Muscle of leg (tissue), 11 donors: ENCODE data around the gene TMX2. TPM values are rescaled to one million over a fixed set of nuclear protein-coding genes. Genes with fewer than 3 reads are reported as not detected.
"Not testable (repeated sequence)": the region's sequence is repeated elsewhere in the genome, so short reads cannot be mapped to it uniquely, and the experiment has no call there.

ENCODE experiments used
- DNase-seq: peaks from one replicate; pipeline ENCODE4 v3.0.0; 2013
- H3K27ac ChIP-seq: one replicate; pipeline ENCODE4 v1.5.1; 2013; ENCODE audit warnings: mild to moderate bottlenecking, low read length, control low read depth
- H3K27me3 ChIP-seq: one replicate; pipeline ENCODE4 v1.6.1; 2013; ENCODE audit warnings: low read length; ENCODE audit not compliant: control insufficient read depth, insufficient read depth
- H3K36me3 ChIP-seq: one replicate; pipeline ENCODE4 v1.6.1; 2013; ENCODE audit warnings: low read length; ENCODE audit not compliant: control insufficient read depth, insufficient read depth
- H3K4me1 ChIP-seq: one replicate; pipeline ENCODE4 v1.6.1; 2013; ENCODE audit warnings: low read length; ENCODE audit not compliant: control insufficient read depth, insufficient read depth
- H3K4me3 ChIP-seq: one replicate; pipeline ENCODE4 v1.5.1; 2013; ENCODE audit warnings: low read length, control low read depth
- H3K9me3 ChIP-seq: replicated peaks from 2 replicates; pipeline ENCODE4 v1.6.1; 2013; ENCODE audit warnings: low read depth, low read length; ENCODE audit not compliant: control insufficient read depth
- WGBS: methylation state at CpG from one replicate; pipeline ENCODE4 v1.1.5; 2013; ENCODE audit warnings: missing lambda C conversion rate; ENCODE audit not compliant: insufficient coverage; 5-methylcytosine and 5-hydroxymethylcytosine counted together
- polyA plus RNA-seq, 8 donors: library from polyadenylated mRNA; unstranded; fragments of 120-200 nt; gene quantifications; one replicate each; pipeline versions ENCODE4 v1.2.1 to v1.2.3, GENCODE V29; 2013; ENCODE audit warnings: inconsistent platforms in 1 of 8, low replicate concordance in 1 of 8; ENCODE audit not compliant: insufficient read length in 8 of 8, insufficient read depth in 1 of 8
- total RNA-seq: library from RNA; stranded (reverse); fragments of 120-200 nt; gene quantifications from one replicate; pipeline ENCODE4 v1.2.4, GENCODE V29; 2013

The TMX2 gene
- total and polyA plus RNA-seq, 9 donors: 45.8 to 55.3 (median 53.7) TPM

DNA sequence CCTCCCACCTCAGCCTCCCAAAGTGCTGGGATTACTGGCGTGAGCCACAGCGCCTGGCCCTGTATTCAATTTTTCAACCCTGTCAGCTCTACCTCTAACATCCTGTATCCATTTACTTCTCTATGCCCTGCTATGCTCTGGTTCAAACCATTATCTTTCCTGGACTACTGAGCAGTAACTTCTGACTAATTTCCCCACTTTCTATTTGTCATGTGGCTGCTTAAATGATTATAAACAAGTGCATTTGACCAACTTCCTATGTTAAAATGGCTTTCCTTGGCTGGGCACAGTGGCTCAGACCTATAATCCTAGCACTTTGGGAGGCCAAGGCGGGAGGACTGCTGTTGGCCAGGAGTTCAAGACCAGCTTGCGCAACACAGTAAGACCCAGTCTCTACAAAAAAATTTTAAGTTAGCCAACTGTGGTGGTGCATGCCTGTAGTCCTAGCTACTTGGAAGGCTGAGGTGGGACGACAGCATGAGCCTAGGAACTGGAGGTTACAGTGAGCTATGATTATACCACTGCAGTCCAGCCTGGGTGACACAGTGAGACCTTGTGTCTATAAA, 2.5 kb upstream of the TMX2 start:
- DNase-seq: no peak
- no peaks in the 10 kb centered on the region for H3K27me3 ChIP-seq
- H3K9me3 ChIP-seq: no peaks in the 10 kb centered on the region
- WGBS: 91% methylated on average over 4 of the region's 5 CpGs
- no peak overlapping the region for H3K27ac ChIP-seq
- peaks cover 16% of the 10 kb centered on the region for H3K4me1 ChIP-seq
- peaks cover 6% of the 10 kb centered on the region for H3K36me3 ChIP-seq
- no peak overlapping the region for H3K4me3 ChIP-seq

DNA sequence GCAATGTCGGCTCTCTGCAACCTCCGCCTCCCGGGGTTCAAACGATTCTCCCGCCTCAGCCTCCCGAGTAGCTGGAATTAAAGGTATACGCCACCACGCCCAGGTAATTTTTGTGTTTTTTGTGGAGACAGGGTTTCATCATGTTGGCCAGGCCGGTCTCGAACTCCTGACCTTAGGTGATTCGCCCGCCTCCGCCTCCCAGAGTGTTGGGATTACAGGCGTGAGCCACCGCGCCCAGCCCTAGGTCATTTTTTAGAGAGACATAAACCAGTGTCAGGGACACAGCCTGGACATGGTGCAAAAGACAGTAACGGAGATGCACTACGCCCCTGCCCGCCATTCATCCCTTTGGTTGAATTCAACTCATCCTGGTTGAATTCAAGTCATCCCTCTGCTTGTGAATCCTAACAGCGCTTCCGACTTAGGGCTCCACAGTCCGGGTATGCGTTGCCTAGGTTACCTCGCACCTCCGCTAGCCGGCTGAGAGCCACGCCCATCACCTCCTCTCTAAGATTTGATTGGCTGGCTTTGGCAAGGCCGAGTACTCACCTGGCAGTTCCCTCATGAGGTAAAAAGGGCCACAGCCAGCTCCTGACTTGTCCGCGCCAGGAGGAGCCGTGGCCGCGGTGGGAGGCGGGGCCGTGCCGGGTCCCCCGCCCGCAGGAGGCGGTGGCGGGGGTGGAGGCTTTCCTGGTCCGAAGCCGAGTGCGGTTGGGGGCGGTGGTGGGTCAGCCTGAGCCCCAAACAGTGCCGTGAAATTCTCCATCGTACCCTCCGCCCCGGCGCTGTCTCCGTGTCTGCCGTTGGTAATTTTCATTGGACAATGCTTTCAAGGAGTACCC, 758 bp upstream of the TMX2 start, which contains the start of gene MED19:
Gene MED19, minus strand, starts transcription at position 802 of the 842 bp plus-strand sequence. Its CDS starts 36 bp downstream, at position 766.
- H3K4me3 ChIP-seq: peak within 1 kb of the TSS; percentile 96
- peaks cover 4% of the 10 kb centered on the region for H3K36me3 ChIP-seq
- 9% methylated on average over 49 of the region's 51 CpGs for WGBS
- DNase-seq: no peak
- peaks cover 16% of the 10 kb centered on the region for H3K4me1 ChIP-seq
- H3K27me3 ChIP-seq: no peaks in the 10 kb centered on the region
- no peaks in the 10 kb centered on the region for H3K9me3 ChIP-seq
- H3K27ac ChIP-seq: peak within 1 kb of the TSS; percentile 85

DNA sequence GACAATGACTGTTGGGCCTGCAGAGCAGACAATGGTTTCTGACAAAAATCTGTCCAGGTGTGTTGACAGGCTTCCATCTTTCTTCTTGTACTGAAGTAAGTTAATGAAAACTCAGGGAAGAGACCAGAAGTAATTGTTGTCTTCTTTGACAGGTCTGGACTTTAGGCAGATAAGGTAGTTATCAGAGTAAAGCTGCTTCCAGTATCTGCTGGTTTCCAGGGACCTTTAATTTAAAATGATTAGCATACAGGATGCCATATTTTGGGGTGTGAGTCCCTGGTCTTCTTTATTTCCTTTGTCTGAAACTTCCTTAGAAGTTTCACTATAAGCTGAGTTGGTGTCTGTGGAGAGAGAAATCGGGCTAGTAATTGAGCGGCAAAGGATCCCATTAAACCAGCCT, 1.4 kb downstream of the TMX2 start:
- Histone ChIP-seq H3K36me3 (peaks cover 12% of the 10 kb centered on the region), H3K27me3 (no peaks in the 10 kb centered on the region), H3K4me1 (peaks cover 16% of the 10 kb centered on the region), H3K9me3 (no peaks in the 10 kb centered on the region), H3K4me3 (peak overlapping the region; percentile 96), H3K27ac (no peak overlapping the region)
- no CpG with 5 or more reads among the region's 2 CpGs for WGBS
- no peak for DNase-seq

DNA sequence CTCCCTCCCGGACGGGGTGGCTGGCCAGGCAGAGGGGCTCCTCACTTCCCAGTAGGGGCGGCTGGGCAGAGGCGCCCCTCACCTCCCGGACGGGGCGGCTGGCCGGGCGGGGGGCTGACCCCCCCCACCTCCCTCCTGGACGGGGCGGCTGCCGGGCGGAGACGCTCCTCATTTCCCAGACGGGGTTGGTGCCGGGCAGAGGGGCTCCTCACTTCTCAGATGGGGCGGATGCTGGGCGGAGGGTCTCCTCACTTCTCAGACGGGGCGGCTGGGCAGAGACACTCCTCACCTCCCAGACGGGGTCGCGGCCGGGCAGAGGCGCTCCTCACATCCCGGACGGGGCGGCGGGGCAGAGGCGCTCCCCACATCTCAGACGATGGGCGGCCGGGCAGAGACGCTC, 4.3 kb downstream of the TMX2 start:
- peaks cover 23% of the 10 kb centered on the region for H3K36me3 ChIP-seq
- WGBS: 100% methylated on average over 3 of the region's 34 CpGs
- H3K4me1 ChIP-seq: peaks cover 11% of the 10 kb centered on the region
- not testable (repeated sequence) for DNase-seq, H3K27ac ChIP-seq, H3K4me3 ChIP-seq, H3K9me3 ChIP-seq, H3K27me3 ChIP-seq

DNA sequence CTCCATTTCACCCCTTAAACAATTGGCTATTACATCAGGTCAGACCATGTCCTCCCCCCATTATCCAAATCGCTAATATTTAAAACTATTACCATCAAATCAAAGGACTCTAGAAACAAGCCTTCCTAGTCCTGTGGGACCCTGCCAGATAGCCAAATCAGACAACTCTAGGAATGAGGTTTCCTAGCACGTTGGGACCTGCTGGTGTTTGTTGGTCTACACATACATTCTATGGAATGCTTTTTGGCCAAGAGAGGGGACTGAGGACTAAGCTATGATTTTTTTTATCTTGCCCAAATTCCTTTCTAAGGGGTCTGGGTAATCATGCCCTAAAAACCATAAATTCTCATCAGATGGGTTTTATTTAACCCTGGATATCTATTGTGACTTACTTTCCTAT, 14.8 kb downstream of the TMX2 start:
- Histone ChIP-seq H3K27me3 (no peaks in the 10 kb centered on the region), H3K9me3 (no peaks in the 10 kb centered on the region), H3K36me3 (peaks cover 6% of the 10 kb centered on the region), H3K4me1 (no peaks in the 10 kb centered on the region), H3K27ac (no peak overlapping the region), H3K4me3 (no peak overlapping the region)
- DNase-seq: no peak
- no CpG with 5 or more reads among the region's 2 CpGs for WGBS

DNA sequence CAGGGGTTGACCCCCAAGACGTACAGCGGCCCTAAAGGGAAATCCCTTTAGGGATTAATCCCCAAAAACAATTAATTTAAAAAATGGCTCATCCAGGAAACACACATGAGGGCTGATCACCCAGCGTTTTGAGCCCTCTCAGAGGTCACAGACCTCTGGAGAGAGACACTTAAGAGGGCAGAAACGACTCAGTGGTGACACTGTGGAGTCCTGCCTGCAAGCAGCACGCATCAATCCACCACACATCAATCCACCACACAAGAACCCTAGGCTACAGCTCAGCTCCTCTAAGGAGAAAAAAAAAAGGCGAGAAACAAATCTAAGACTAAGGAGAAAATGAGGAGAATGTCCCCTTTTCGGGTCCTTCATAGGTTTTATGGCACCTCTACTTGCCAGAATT, 16.4 kb downstream of the TMX2 start:
- no peak for DNase-seq
- peaks cover 3% of the 10 kb centered on the region for H3K36me3 ChIP-seq
- no peak overlapping the region for H3K4me3 ChIP-seq
- WGBS: 53% methylated on average over 2 of the region's 7 CpGs
- no peaks in the 10 kb centered on the region for H3K9me3 ChIP-seq
- no peaks in the 10 kb centered on the region for H3K4me1 ChIP-seq
- no peaks in the 10 kb centered on the region for H3K27me3 ChIP-seq
- H3K27ac ChIP-seq: no peak overlapping the region

DNA sequence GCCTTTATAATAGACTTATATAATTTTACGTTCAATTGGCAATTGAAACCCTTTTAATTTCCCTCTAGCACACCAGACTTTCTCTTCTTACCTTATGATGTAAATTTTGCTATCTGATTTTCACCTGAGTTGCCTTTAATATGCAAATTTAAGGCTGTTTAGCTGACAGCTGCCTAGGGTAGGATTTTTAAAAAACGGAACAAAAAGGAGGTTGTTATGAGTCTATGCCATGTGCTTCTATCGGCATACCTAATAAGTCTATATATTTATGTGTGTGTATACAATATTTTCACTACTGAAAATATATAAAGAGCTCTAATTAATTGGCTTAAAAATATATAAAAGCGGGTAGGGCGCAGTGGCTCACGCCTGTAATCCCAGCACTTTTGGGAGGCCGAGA, 17.1 kb downstream of the TMX2 start:
- peaks cover 3% of the 10 kb centered on the region for H3K36me3 ChIP-seq
- no peaks in the 10 kb centered on the region for H3K9me3 ChIP-seq
- no peak for DNase-seq
- no peak overlapping the region for H3K4me3 ChIP-seq
- no peak overlapping the region for H3K27ac ChIP-seq
- no peaks in the 10 kb centered on the region for H3K4me1 ChIP-seq
- no peaks in the 10 kb centered on the region for H3K27me3 ChIP-seq
- WGBS: no CpG with 5 or more reads among the region's 7 CpGs

DNA sequence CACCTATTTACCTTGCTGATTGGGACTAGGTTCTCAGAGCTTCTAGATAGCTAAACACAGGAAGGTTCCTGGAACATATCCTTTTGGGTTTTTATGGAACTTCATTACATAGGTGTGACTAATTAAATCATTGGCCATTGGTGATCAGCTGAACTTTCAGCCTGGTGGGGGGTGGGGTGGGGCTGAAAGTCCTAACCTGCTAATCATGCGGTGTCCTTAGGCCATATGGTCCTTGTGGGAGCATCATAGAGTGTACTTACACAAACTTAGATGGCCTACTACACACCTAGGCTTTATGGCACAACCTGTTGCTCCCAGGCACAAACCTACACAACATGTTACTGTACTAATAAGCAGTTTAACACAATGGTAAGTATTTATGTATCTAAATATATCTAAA, 20.3 kb downstream of the TMX2 start:
- Histone ChIP-seq H3K4me1 (no peaks in the 10 kb centered on the region), H3K27ac (no peak overlapping the region)
- no CpG with 5 or more reads among the region's 1 CpG for WGBS

DNA sequence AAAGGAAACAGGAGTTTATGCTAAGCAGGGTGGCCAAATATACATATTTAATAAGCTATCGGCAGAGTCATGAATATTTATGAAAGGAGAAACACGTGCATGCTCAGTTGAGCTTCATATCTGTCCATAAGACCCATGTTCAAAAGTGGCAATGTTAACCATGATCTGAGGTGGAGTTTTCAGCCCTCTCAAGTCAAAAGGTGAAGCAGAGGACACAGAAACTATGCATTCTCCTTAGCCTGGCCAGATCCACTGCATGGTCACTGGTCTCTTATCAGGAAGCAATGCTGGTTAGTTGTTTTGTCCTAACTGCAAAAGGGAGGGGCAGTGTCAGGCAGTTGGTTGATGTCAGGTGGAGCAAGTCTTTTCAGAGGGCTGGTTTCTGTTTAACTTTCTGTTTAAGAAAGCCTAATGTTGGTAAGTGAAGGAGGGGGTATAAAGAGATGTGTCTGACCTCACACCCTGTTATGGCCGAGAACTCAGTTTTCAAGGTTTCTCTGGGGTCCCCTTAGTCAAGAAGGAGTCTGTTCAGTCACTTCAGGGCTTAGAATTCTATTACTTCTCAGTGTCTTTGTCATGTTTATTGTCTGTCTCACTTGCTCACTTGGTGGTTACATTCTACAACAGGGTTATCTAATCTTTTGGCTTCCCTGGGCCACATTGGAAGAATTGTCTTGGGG, 23.4 kb downstream of the TMX2 start:
- no peaks in the 10 kb centered on the region for H3K9me3 ChIP-seq
- peaks cover 3% of the 10 kb centered on the region for H3K4me1 ChIP-seq
- H3K4me3 ChIP-seq: no peak overlapping the region
- H3K27me3 ChIP-seq: no peaks in the 10 kb centered on the region
- no peak for DNase-seq
- WGBS: no CpG with 5 or more reads among the region's 3 CpGs
- no peak overlapping the region for H3K27ac ChIP-seq
- H3K36me3 ChIP-seq: peaks cover 28% of the 10 kb centered on the region

More for the DNA sequence above, 20.3 kb downstream of the TMX2 start:
- no peak for DNase-seq
- Histone ChIP-seq H3K27me3 (no peaks in the 10 kb centered on the region), H3K9me3 (no peaks in the 10 kb centered on the region), H3K4me3 (no peak overlapping the region), H3K36me3 (peaks cover 14% of the 10 kb centered on the region)
